Measurements from ENCODE around the gene HPSE2. TPM values are rescaled to one million over a fixed set of nuclear protein-coding genes. Genes with fewer than 3 reads are reported as not detected.

Gene HPSE2
- total and polyA plus RNA-seq, 2 experiments from 2014 or later: 0.10 to 0.24 TPM

GRCh38 chr10:98513704-98514103 is 721.9 kb downstream of the HPSE2 start:
- no peak overlapping the region for H2AFZ ChIP-seq
- DNase-seq (ENCODE audit: low spot score) (no peak), ATAC-seq (no peak)
- no peaks in the 10 kb centered on the region for H3K27me3 ChIP-seq (ENCODE audit: insufficient read depth)
- no peaks in the 10 kb centered on the region for H3K36me3 ChIP-seq (ENCODE audit: insufficient read depth)
- no peak overlapping the region for H3K27ac ChIP-seq (ENCODE audit: low read depth)
- no peaks in the 10 kb centered on the region for H3F3A ChIP-seq (replicated peaks; ENCODE audit: low read depth)
- H4K20me1 ChIP-seq (replicated peaks; ENCODE audit: insufficient read depth): no peaks in the 10 kb centered on the region
- Mint-ChIP-seq H3K4me1 (peaks cover 3% of the 10 kb centered on the region; the same call in 1 of the 3 replicates), H3K27me3 (ENCODE audit: insufficient read depth, low read depth, poor library complexity) (peaks cover 3% of the 10 kb centered on the region), H3K36me3 (ENCODE audit: low read depth) (no peaks in the 10 kb centered on the region), H3K9me3 (no peaks in the 10 kb centered on the region), H3K4me3 (no peak overlapping the region), H3K27ac (no peak overlapping the region)
- H3K4me3 ChIP-seq: no peak overlapping the region
- H3K4me2 ChIP-seq: no peak overlapping the region
- 0 out of 2 replicates have a peak, but pooled peaks cover 4% of the 10 kb centered on the region for H3K9me2 ChIP-seq (ENCODE audit: insufficient read depth)
- no peaks in the 10 kb centered on the region for H3K4me1 ChIP-seq (ENCODE audit: insufficient read depth)
- H3K79me2 ChIP-seq (replicated peaks; ENCODE audit: insufficient read depth): no peaks in the 10 kb centered on the region
- TF ChIP-seq STAT1 (IDR thresholded peaks at IDR 0.05; ENCODE audit: unreplicated experiment) (no peak), JUNB (IDR thresholded peaks at IDR 0.05; ENCODE audit: unreplicated experiment) (no peak), NANOG (IDR thresholded peaks at IDR 0.05; ENCODE audit: borderline replicate concordance) (no peak), EZH2 (IDR thresholded peaks at IDR 0.05; ENCODE audit: low read depth, unreplicated experiment) (no peak), ETS1 (IDR thresholded peaks at IDR 0.05) (no peak), CREB1 (CRISPR knock-in tag; IDR thresholded peaks at IDR 0.05; ENCODE audit: low read depth) (no peak), REST (IDR thresholded peaks at IDR 0.05; ENCODE audit: unreplicated experiment) (no peak), EZH2phosphoT487 (IDR thresholded peaks at IDR 0.05; ENCODE audit: unreplicated experiment) (no peak), POLR2AphosphoS5 (IDR thresholded peaks at IDR 0.05; ENCODE audit: low read depth) (no peak), ZNF331 (CRISPR knock-in tag; IDR thresholded peaks at IDR 0.05; ENCODE audit: low read depth) (no peak), ZNF114 (CRISPR knock-in tag; IDR thresholded peaks at IDR 0.05) (no peak)
- TF ChIP-seq, protein P1, sequence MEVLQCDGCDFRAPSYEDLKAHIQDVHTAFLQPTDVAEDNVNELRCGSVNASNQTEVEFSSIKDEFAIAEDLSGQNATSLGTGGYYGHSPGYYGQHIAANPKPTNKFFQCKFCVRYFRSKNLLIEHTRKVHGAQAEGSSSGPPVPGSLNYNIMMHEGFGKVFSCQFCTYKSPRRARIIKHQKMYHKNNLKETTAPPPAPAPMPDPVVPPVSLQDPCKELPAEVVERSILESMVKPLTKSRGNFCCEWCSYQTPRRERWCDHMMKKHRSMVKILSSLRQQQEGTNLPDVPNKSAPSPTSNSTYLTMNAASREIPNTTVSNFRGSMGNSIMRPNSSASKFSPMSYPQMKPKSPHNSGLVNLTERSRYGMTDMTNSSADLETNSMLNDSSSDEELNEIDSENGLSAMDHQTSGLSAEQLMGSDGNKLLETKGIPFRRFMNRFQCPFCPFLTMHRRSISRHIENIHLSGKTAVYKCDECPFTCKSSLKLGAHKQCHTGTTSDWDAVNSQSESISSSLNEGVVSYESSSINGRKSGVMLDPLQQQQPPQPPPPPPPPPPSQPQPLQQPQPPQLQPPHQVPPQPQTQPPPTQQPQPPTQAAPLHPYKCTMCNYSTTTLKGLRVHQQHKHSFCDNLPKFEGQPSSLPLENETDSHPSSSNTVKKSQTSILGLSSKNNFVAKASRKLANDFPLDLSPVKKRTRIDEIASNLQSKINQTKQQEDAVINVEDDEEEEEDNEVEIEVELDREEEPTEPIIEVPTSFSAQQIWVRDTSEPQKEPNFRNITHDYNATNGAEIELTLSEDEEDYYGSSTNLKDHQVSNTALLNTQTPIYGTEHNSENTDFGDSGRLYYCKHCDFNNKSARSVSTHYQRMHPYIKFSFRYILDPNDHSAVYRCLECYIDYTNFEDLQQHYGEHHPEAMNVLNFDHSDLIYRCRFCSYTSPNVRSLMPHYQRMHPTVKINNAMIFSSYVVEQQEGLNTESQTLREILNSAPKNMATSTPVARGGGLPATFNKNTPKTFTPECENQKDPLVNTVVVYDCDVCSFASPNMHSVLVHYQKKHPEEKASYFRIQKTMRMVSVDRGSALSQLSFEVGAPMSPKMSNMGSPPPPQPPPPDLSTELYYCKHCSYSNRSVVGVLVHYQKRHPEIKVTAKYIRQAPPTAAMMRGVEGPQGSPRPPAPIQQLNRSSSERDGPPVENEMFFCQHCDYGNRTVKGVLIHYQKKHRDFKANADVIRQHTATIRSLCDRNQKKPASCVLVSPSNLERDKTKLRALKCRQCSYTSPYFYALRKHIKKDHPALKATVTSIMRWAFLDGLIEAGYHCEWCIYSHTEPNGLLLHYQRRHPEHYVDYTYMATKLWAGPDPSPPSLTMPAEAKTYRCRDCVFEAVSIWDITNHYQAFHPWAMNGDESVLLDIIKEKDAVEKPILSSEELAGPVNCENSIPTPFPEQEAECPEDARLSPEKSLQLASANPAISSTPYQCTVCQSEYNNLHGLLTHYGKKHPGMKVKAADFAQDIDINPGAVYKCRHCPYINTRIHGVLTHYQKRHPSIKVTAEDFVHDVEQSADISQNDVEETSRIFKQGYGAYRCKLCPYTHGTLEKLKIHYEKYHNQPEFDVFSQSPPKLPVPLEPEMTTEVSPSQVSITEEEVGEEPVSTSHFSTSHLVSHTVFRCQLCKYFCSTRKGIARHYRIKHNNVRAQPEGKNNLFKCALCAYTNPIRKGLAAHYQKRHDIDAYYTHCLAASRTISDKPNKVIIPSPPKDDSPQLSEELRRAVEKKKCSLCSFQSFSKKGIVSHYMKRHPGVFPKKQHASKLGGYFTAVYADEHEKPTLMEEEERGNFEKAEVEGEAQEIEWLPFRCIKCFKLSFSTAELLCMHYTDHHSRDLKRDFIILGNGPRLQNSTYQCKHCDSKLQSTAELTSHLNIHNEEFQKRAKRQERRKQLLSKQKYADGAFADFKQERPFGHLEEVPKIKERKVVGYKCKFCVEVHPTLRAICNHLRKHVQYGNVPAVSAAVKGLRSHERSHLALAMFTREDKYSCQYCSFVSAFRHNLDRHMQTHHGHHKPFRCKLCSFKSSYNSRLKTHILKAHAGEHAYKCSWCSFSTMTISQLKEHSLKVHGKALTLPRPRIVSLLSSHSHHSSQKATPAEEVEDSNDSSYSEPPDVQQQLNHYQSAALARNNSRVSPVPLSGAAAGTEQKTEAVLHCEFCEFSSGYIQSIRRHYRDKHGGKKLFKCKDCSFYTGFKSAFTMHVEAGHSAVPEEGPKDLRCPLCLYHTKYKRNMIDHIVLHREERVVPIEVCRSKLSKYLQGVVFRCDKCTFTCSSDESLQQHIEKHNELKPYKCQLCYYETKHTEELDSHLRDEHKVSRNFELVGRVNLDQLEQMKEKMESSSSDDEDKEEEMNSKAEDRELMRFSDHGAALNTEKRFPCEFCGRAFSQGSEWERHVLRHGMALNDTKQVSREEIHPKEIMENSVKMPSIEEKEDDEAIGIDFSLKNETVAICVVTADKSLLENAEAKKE (CRISPR knock-in tag; IDR thresholded peaks at IDR 0.05): no peak
- TF ChIP-seq, protein P2, sequence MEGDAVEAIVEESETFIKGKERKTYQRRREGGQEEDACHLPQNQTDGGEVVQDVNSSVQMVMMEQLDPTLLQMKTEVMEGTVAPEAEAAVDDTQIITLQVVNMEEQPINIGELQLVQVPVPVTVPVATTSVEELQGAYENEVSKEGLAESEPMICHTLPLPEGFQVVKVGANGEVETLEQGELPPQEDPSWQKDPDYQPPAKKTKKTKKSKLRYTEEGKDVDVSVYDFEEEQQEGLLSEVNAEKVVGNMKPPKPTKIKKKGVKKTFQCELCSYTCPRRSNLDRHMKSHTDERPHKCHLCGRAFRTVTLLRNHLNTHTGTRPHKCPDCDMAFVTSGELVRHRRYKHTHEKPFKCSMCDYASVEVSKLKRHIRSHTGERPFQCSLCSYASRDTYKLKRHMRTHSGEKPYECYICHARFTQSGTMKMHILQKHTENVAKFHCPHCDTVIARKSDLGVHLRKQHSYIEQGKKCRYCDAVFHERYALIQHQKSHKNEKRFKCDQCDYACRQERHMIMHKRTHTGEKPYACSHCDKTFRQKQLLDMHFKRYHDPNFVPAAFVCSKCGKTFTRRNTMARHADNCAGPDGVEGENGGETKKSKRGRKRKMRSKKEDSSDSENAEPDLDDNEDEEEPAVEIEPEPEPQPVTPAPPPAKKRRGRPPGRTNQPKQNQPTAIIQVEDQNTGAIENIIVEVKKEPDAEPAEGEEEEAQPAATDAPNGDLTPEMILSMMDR (conservative IDR thresholded peaks at IDR 0.05; ENCODE audit: low read depth in 2 of 2): no peak

All from GM23338 (cell line).